ENCODE measurements around the gene THAP7. TPM values are rescaled to one million over a fixed set of nuclear protein-coding genes. Genes with fewer than 3 reads are reported as not detected.
A peak's percentile ranks its signal among the peaks of the same experiment; 100 is the strongest.

The THAP7 gene
- total and polyA plus RNA-seq, 2 experiments from 2014 or later = 21.8 to 25.9 TPM

- no peak overlapping the region for H3K4me2 ChIP-seq
Measured at GRCh38 chr22:20998411-20999336, 3.2 kb downstream of the THAP7 start.

More at GRCh38 chr22:20998411-20999336, 3.2 kb downstream of the THAP7 start:
- Mint-ChIP-seq H3K9me3 (no peaks in the 10 kb centered on the region), H3K27ac (no peak overlapping the region), H3K36me3 (ENCODE audit: low read depth) (peaks cover 22% of the 10 kb centered on the region; the same call in 1 of the 3 replicates), H3K4me3 (no peak overlapping the region), H3K27me3 (ENCODE audit: insufficient read depth, low read depth, poor library complexity) (peaks cover 14% of the 10 kb centered on the region), H3K4me1 (peaks cover 8% of the 10 kb centered on the region; the same call in 2 of the 3 replicates)
- DNase-seq (ENCODE audit: low spot score) (no peak), ATAC-seq (no peak)
- peaks cover 9% of the 10 kb centered on the region for H3K4me1 ChIP-seq (ENCODE audit: insufficient read depth)
- H4K20me1 ChIP-seq (replicated peaks; ENCODE audit: insufficient read depth) = no peaks in the 10 kb centered on the region
- TF ChIP-seq ETS1 (IDR thresholded peaks at IDR 0.05) (no peak), ZNF114 (CRISPR knock-in tag; IDR thresholded peaks at IDR 0.05) (no peak), JUNB (IDR thresholded peaks at IDR 0.05; ENCODE audit: unreplicated experiment) (no peak), POLR2AphosphoS5 (IDR thresholded peaks at IDR 0.05; ENCODE audit: low read depth) (peak; percentile 10; the same call in 1 of the 2 replicates), NANOG (IDR thresholded peaks at IDR 0.05; ENCODE audit: borderline replicate concordance) (no peak), ZNF331 (CRISPR knock-in tag; IDR thresholded peaks at IDR 0.05; ENCODE audit: low read depth) (no peak)
- TF ChIP-seq, protein P1, sequence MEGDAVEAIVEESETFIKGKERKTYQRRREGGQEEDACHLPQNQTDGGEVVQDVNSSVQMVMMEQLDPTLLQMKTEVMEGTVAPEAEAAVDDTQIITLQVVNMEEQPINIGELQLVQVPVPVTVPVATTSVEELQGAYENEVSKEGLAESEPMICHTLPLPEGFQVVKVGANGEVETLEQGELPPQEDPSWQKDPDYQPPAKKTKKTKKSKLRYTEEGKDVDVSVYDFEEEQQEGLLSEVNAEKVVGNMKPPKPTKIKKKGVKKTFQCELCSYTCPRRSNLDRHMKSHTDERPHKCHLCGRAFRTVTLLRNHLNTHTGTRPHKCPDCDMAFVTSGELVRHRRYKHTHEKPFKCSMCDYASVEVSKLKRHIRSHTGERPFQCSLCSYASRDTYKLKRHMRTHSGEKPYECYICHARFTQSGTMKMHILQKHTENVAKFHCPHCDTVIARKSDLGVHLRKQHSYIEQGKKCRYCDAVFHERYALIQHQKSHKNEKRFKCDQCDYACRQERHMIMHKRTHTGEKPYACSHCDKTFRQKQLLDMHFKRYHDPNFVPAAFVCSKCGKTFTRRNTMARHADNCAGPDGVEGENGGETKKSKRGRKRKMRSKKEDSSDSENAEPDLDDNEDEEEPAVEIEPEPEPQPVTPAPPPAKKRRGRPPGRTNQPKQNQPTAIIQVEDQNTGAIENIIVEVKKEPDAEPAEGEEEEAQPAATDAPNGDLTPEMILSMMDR (conservative IDR thresholded peaks at IDR 0.05; ENCODE audit: low read depth in 2 of 2) = no peak
- TF ChIP-seq, protein P2, sequence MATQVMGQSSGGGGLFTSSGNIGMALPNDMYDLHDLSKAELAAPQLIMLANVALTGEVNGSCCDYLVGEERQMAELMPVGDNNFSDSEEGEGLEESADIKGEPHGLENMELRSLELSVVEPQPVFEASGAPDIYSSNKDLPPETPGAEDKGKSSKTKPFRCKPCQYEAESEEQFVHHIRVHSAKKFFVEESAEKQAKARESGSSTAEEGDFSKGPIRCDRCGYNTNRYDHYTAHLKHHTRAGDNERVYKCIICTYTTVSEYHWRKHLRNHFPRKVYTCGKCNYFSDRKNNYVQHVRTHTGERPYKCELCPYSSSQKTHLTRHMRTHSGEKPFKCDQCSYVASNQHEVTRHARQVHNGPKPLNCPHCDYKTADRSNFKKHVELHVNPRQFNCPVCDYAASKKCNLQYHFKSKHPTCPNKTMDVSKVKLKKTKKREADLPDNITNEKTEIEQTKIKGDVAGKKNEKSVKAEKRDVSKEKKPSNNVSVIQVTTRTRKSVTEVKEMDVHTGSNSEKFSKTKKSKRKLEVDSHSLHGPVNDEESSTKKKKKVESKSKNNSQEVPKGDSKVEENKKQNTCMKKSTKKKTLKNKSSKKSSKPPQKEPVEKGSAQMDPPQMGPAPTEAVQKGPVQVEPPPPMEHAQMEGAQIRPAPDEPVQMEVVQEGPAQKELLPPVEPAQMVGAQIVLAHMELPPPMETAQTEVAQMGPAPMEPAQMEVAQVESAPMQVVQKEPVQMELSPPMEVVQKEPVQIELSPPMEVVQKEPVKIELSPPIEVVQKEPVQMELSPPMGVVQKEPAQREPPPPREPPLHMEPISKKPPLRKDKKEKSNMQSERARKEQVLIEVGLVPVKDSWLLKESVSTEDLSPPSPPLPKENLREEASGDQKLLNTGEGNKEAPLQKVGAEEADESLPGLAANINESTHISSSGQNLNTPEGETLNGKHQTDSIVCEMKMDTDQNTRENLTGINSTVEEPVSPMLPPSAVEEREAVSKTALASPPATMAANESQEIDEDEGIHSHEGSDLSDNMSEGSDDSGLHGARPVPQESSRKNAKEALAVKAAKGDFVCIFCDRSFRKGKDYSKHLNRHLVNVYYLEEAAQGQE (IDR thresholded peaks at IDR 0.05; ENCODE audit: unreplicated experiment) = no peak
- H3K9me2 ChIP-seq (ENCODE audit: insufficient read depth) = no peaks in the 10 kb centered on the region
- H3K4me3 ChIP-seq = no peak overlapping the region
- peaks cover 10% of the 10 kb centered on the region; the same call in 1 of the 2 replicates for H3F3A ChIP-seq (replicated peaks; ENCODE audit: low read depth)
- H3K27me3 ChIP-seq (ENCODE audit: insufficient read depth) = no peaks in the 10 kb centered on the region
- H2AFZ ChIP-seq = no peak overlapping the region
- H3K36me3 ChIP-seq (ENCODE audit: insufficient read depth) = no peaks in the 10 kb centered on the region
- 0 out of 2 replicates have a peak, but pooled peaks cover 4% of the 10 kb centered on the region for H3K79me2 ChIP-seq (replicated peaks; ENCODE audit: insufficient read depth)
- H3K27ac ChIP-seq (ENCODE audit: low read depth) = no peak overlapping the region
